ENCODE data around the gene LIPC. TPM values are rescaled to one million over a fixed set of nuclear protein-coding genes. Genes with fewer than 3 reads are reported as not detected.
A peak's percentile ranks its signal among the peaks of the same experiment; 100 is the strongest.

LIPC gene
- total RNA-seq, 2 donors from 2014 or later, result 2.9 to 13.8 TPM

DNA sequence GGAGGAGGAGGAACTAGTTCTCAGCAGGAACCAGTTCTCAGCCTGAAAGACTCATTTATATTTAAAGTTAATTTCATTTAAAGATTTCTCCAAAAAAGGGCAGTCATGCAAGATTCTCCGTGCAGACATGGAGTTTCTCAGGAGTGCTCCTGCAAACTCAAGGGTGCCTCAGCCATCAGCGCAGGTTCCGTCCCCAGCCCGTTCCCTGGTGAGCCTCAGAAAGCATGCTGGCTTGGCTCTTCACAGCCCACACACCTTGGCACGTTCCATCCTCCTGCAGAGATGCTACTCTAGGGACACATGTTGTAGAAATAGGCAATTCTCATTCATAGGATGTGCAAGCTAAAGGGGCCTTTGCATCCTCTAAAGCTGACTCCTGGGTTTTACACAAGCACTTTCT, 123.0 kb downstream of the LIPC start:
- Histone ChIP-seq H3K27me3 (no peaks in the 10 kb centered on the region), H3K4me3 (no peak overlapping the region), H3K36me3 (no peaks in the 10 kb centered on the region), H3K9me3 (no peaks in the 10 kb centered on the region), H3K4me1 (no peaks in the 10 kb centered on the region), H3K27ac (no peak overlapping the region), H3K9ac (ENCODE audit: low read depth in 2 of 2, low read length in 2 of 2) (peak overlapping the region in 1 of 2 donors; percentile 26)
- DNase-seq, result no peak
- intact Hi-C loops (cut with DNase I), result no loop called here
- TF ChIP-seq, protein P1, sequence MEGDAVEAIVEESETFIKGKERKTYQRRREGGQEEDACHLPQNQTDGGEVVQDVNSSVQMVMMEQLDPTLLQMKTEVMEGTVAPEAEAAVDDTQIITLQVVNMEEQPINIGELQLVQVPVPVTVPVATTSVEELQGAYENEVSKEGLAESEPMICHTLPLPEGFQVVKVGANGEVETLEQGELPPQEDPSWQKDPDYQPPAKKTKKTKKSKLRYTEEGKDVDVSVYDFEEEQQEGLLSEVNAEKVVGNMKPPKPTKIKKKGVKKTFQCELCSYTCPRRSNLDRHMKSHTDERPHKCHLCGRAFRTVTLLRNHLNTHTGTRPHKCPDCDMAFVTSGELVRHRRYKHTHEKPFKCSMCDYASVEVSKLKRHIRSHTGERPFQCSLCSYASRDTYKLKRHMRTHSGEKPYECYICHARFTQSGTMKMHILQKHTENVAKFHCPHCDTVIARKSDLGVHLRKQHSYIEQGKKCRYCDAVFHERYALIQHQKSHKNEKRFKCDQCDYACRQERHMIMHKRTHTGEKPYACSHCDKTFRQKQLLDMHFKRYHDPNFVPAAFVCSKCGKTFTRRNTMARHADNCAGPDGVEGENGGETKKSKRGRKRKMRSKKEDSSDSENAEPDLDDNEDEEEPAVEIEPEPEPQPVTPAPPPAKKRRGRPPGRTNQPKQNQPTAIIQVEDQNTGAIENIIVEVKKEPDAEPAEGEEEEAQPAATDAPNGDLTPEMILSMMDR (IDR thresholded peaks at IDR 0.05), result no peak

DNA sequence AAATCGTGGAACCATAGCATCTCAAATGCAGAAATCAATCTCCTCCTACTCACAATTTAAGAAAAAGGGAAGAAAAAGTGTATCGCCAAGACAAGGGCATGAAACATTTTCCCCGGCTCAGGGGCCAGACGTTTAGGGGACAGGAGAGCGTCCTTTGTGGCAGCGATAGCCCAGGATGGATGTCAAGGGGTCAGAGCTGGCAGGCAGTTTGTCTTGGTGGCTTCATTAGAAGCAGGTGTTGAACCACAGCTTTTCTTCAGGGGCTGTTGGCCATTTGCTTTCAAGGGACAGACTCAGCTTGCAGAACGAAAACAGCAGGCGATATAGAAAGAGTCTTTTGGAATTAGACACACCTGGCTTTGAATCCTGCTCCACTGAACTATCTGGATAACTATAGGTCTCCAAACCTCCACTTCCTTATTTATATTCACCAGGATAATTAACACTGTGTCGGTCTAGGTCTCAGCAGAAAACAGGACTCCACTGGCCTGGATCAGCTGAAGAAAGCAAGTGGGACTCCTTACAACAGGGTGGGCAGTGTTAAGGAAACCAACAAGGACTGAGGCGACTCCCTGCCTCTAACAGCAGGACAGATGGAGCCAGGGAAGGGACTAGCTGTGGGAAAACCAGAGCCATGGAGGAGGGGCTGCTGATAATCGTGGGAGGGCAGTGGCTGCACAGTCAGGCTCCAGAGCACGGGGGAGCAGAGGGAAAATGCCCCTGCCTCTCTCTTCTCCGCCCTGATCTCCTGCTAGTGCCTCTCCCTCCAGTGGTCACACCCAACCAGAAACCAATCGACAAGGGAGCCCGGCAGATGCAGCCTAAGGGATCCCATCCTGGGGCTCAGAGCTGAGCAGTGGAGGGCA, 123.6 kb downstream of the LIPC start:
- H3K9me3 ChIP-seq, result no peaks in the 10 kb centered on the region
- intact Hi-C loops (cut with DNase I), result no loop called here
- peak overlapping the region in 1 of 2 donors; percentile 65 for H3K9ac ChIP-seq (ENCODE audit: low read depth in 2 of 2, low read length in 2 of 2)
- no peak overlapping the region for H3K4me3 ChIP-seq
- no peaks in the 10 kb centered on the region for H3K27me3 ChIP-seq
- no peak for DNase-seq
- H3K27ac ChIP-seq, result no peak overlapping the region
- H3K36me3 ChIP-seq, result no peaks in the 10 kb centered on the region
- no peaks in the 10 kb centered on the region for H3K4me1 ChIP-seq
- TF ChIP-seq, protein P1 (IDR thresholded peaks at IDR 0.05), result no peak

DNA sequence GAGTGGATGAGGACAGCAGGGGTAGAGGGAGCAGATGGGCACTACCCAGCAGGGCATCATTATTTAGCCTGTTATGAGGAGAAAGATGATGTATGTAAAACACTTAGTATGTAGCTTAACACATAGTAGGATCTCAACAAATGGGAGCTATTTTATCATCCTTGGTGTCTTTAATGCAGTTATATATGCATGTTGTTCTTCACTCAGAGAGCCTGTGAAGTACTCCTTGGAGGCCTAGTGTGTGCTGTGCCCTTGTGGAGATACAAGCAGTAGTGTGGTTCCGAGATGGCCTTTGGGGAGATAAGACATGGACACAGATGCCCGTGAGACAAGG, 124.2 kb downstream of the LIPC start:
- TF ChIP-seq, protein P1 (IDR thresholded peaks at IDR 0.05), result no peak
- H3K27me3 ChIP-seq, result no peaks in the 10 kb centered on the region
- intact Hi-C loops (cut with DNase I), result no loop called here

DNA sequence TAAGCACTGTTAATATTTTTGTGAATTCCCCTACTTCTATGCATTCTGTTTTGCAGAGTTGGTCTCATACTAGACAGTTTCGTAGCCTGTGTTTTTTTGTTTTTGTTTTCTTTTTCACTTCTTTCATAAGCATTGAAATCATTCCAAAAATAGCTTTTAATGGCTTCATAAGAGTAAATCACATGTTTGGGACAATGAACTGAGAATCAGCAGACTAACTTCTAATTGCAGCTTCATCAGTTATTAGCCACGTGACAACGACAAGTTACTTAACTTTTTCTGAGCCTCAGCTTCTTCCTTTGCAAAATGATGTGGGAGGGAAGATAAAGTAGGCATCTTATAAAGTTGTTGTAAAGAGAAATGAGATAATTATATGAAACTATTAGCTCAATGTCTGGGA, 124.8 kb downstream of the LIPC start:
- H3K27me3 ChIP-seq, result no peaks in the 10 kb centered on the region
- H3K4me1 ChIP-seq, result no peaks in the 10 kb centered on the region
- intact Hi-C loops (cut with DNase I), result no loop called here
- TF ChIP-seq, protein P1 (IDR thresholded peaks at IDR 0.05), result no peak
- no peak for DNase-seq
- H3K9me3 ChIP-seq, result no peaks in the 10 kb centered on the region
- H3K9ac ChIP-seq (ENCODE audit: low read depth in 2 of 2, low read length in 2 of 2), result no peak overlapping the region
- no peaks in the 10 kb centered on the region for H3K36me3 ChIP-seq
- H3K4me3 ChIP-seq, result no peak overlapping the region
- H3K27ac ChIP-seq, result no peak overlapping the region

More for the DNA sequence above, 124.2 kb downstream of the LIPC start:
- no peak for DNase-seq
- Histone ChIP-seq H3K4me1 (no peaks in the 10 kb centered on the region), H3K9me3 (no peaks in the 10 kb centered on the region), H3K9ac (ENCODE audit: low read depth in 2 of 2, low read length in 2 of 2) (peak overlapping the region in 1 of 2 donors; percentile 65), H3K36me3 (no peaks in the 10 kb centered on the region), H3K27ac (no peak overlapping the region), H3K4me3 (no peak overlapping the region)

DNA sequence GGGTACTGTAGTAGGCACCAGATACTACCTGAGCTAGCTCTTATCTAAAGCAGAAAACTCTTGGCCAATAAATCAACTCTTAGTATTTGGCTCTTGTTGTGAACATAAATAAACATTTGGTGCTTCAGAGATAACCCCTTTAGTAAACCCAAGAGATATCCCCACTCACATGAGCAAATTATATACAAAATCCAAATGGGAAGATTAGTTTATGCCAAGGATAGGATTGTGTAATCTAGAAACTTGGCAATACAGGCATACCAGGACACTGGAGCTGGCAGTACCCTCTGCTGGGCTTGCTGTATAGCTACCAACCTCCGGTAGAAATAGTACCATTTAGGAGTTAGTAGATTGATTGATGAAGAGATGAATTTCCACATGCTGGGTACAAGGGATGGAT, 127.0 kb downstream of the LIPC start:
- H3K4me3 ChIP-seq, result no peak overlapping the region
- DNase-seq, result no peak
- H3K27ac ChIP-seq, result no peak overlapping the region
- H3K4me1 ChIP-seq, result no peaks in the 10 kb centered on the region
- H3K9ac ChIP-seq (ENCODE audit: low read depth in 2 of 2, low read length in 2 of 2), result no peak overlapping the region
- H3K27me3 ChIP-seq, result no peaks in the 10 kb centered on the region
- H3K36me3 ChIP-seq, result no peaks in the 10 kb centered on the region
- TF ChIP-seq, protein P1 (IDR thresholded peaks at IDR 0.05), result no peak
- intact Hi-C loops (cut with DNase I), result no loop called here
- H3K9me3 ChIP-seq, result no peaks in the 10 kb centered on the region
